Superior temporal gyrus (tissue), 1 donor: ENCODE measurements around the gene DDX17.
"Not testable (repeated sequence)": the region's sequence is repeated elsewhere in the genome, so short reads cannot be mapped to it uniquely, and the experiment has no call there.

Source experiments
- DNase-seq: peaks from one replicate; pipeline ENCODE4 v3.0.0-alpha.2; 2016; ENCODE audit errors: extremely low spot score

Gene DDX17

GRCh38 chr22:38491707-38492348 is 14.3 kb downstream of the DDX17 start:
- DNase-seq: no peak

GRCh38 chr22:38490915-38491314 is 15.2 kb downstream of the DDX17 start:
- peak; percentile 77 for DNase-seq

- no peak for DNase-seq
Observed at GRCh38 chr22:38490475-38490874, 15.6 kb downstream of the DDX17 start.

GRCh38 chr22:38489561-38490145 is 16.5 kb downstream of the DDX17 start:
- DNase-seq: no peak

- no peak for DNase-seq
Observed at GRCh38 chr22:38489142-38489541, 17.0 kb downstream of the DDX17 start.

- DNase-seq: no peak
Observed at GRCh38 chr22:38487946-38488345, 18.2 kb downstream of the DDX17 start.

- no peak for DNase-seq
Observed at GRCh38 chr22:38485783-38486182, 20.3 kb downstream of the DDX17 start.

GRCh38 chr22:38484244-38484643 is 21.9 kb downstream of the DDX17 start:
- no peak for DNase-seq

- no peak for DNase-seq
Observed at GRCh38 chr22:38482662-38483308, 23.3 kb downstream of the DDX17 start.

- DNase-seq: no peak
Observed at GRCh38 chr22:38481871-38482332, 24.2 kb downstream of the DDX17 start.

- no peak for DNase-seq
Observed at GRCh38 chr22:38481162-38481870, 24.8 kb downstream of the DDX17 start.

GRCh38 chr22:38479096-38479837 is 26.8 kb downstream of the DDX17 start:
- DNase-seq: no peak

- DNase-seq: no peak
Observed at GRCh38 chr22:38477585-38477984, 28.5 kb downstream of the DDX17 start.

- no peak for DNase-seq
Observed at GRCh38 chr22:38474003-38474607, 32.0 kb downstream of the DDX17 start.

- no peak for DNase-seq
Observed at GRCh38 chr22:38471237-38471636, 34.9 kb downstream of the DDX17 start.

GRCh38 chr22:38470179-38470578 is 35.9 kb downstream of the DDX17 start:
- not testable (repeated sequence) for DNase-seq

- no peak for DNase-seq
Observed at GRCh38 chr22:38469306-38469781, 36.8 kb downstream of the DDX17 start.

GRCh38 chr22:38468443-38469305 is 37.4 kb downstream of the DDX17 start:
- no peak for DNase-seq

GRCh38 chr22:38467904-38468442 is 38.1 kb downstream of the DDX17 start, which contains the start of gene KDELR3:
TSS of gene KDELR3 (plus strand) at chr22:38468096. CDS start at chr22:38468234, 138 bp downstream.
- DNase-seq: no peak

GRCh38 chr22:38467438-38467903 is 38.6 kb downstream of the DDX17 start:
- DNase-seq: no peak
